Osteoblast (primary cell): ENCODE measurements around the gene ERFL. TPM values are rescaled to one million over a fixed set of nuclear protein-coding genes. Genes with fewer than 3 reads are reported as not detected.

Source experiments
- DNase-seq: peaks from one replicate; pipeline ENCODE4 v3.0.0; 2011; ENCODE audit warnings: low spot score, mixed read lengths; ENCODE audit not compliant: insufficient read length; ENCODE audit errors: missing footprints
- H2AFZ ChIP-seq: 2 replicates; pipeline ENCODE4 v1.6.0; 2011; ENCODE audit warnings: mild to moderate bottlenecking, low read length
- H3K27ac ChIP-seq: 2 replicates; pipeline ENCODE4 v1.5.1; 2011; ENCODE audit warnings: mild to moderate bottlenecking, low read depth, low read length, moderate library complexity
- H3K27me3 ChIP-seq: 2 replicates; pipeline ENCODE4 v1.6.0; 2012; ENCODE audit warnings: mild to moderate bottlenecking, control low read depth, inconsistent platforms, low read length, moderate library complexity; ENCODE audit not compliant: insufficient read depth
- H3K36me3 ChIP-seq: 2 replicates; pipeline ENCODE4 v1.5.1; 2011; ENCODE audit warnings: mild to moderate bottlenecking, low read length, control low read depth, moderate library complexity; ENCODE audit not compliant: insufficient read depth
- H3K4me1 ChIP-seq: 2 replicates; pipeline ENCODE4 v1.5.1; 2011; ENCODE audit warnings: mild to moderate bottlenecking, low read length, control low read depth, moderate library complexity; ENCODE audit not compliant: insufficient read depth
- H3K4me2 ChIP-seq: 2 replicates; pipeline ENCODE4 v1.6.0; 2011; ENCODE audit warnings: mild to moderate bottlenecking, low read length; ENCODE audit not compliant: insufficient read depth
- H3K4me3 ChIP-seq: fragments of 200-600 bp; sonication (generic); 3 replicates; pipeline ENCODE4 v1.5.1; 2012; ENCODE audit warnings: mild to moderate bottlenecking, low read length, inconsistent platforms; ENCODE audit not compliant: insufficient read depth
- H3K79me2 ChIP-seq: 2 replicates; pipeline ENCODE4 v1.6.0; 2012; ENCODE audit warnings: mild to moderate bottlenecking, low read length, control low read depth, inconsistent platforms; ENCODE audit not compliant: insufficient read depth
- H3K9me3 ChIP-seq: 2 replicates; pipeline ENCODE4 v1.5.1; 2011; ENCODE audit warnings: low read depth, low read length, control low read depth
- H4K20me1 ChIP-seq: 2 replicates; pipeline ENCODE4 v1.6.0; 2012; ENCODE audit warnings: mild to moderate bottlenecking, low read length, control low read depth; ENCODE audit not compliant: insufficient read depth
- total RNA-seq: library from RNA; depleted of rRNA; stranded (reverse); fragments of >200 nt; gene quantifications from 2 replicates; pipeline ENCODE4 v1.2.3, GENCODE V29; 2012
- TF ChIP-seq, protein P1 (sequence below): IDR thresholded peaks from 2 replicates; pipeline ENCODE4 v1.5.1; 2011; ENCODE audit warnings: mild to moderate bottlenecking, low read depth, low read length, moderate library complexity; ENCODE audit errors: extremely low read depth

The ERFL gene
- total RNA-seq, 1 donor, result under 0.01 TPM

DNA sequence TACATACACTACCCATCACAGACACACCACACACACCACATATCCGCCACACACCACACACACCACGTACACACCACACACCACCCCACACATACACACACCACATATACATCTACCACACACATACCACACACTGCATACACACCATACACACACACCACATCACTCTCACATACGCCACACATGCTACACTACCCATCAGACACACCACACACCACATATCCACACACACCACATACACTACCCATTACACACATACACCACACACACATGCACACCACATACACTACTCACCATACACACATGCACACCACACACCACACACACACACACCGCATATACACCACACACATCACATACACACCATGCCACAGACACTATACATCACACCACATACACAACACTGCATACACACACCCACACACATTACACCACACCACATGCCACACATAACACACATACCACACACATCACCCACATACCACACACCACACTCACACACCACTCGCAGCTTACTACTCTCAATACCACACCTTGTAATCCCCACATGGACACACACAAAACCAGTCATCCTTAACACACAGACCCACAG, 9.5 kb downstream of the ERFL start:
- H3K4me1 ChIP-seq, result no peaks in the 10 kb centered on the region
- H2AFZ ChIP-seq, result no peak overlapping the region
- H3K4me2 ChIP-seq, result no peak overlapping the region
- DNase-seq, result no peak
- peaks cover 48% of the 10 kb centered on the region for H3K27me3 ChIP-seq
- no peaks in the 10 kb centered on the region for H4K20me1 ChIP-seq
- H3K4me3 ChIP-seq, result no peak overlapping the region
- no peaks in the 10 kb centered on the region for H3K79me2 ChIP-seq
- TF ChIP-seq, protein P1, sequence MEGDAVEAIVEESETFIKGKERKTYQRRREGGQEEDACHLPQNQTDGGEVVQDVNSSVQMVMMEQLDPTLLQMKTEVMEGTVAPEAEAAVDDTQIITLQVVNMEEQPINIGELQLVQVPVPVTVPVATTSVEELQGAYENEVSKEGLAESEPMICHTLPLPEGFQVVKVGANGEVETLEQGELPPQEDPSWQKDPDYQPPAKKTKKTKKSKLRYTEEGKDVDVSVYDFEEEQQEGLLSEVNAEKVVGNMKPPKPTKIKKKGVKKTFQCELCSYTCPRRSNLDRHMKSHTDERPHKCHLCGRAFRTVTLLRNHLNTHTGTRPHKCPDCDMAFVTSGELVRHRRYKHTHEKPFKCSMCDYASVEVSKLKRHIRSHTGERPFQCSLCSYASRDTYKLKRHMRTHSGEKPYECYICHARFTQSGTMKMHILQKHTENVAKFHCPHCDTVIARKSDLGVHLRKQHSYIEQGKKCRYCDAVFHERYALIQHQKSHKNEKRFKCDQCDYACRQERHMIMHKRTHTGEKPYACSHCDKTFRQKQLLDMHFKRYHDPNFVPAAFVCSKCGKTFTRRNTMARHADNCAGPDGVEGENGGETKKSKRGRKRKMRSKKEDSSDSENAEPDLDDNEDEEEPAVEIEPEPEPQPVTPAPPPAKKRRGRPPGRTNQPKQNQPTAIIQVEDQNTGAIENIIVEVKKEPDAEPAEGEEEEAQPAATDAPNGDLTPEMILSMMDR, result no peak
- H3K36me3 ChIP-seq, result no peaks in the 10 kb centered on the region
- no peaks in the 10 kb centered on the region for H3K9me3 ChIP-seq
- no peak overlapping the region for H3K27ac ChIP-seq

DNA sequence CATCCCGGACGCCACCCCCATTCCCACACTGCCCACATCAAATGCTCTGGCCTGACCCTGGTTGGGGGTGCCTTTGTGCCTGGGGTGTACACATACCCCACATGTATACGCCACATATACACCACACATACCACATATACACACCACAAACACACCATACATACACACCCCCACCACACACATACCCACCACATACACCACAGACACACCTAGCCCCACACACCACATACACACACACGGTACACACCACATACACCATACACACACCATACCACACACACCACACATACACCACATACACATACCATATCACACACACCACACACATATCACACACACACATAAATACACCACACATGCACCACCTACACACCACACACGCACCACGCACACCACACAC, 10.2 kb downstream of the ERFL start:
- no peaks in the 10 kb centered on the region for H3K9me3 ChIP-seq
- H3K4me1 ChIP-seq, result no peaks in the 10 kb centered on the region
- no peak overlapping the region for H2AFZ ChIP-seq
- no peaks in the 10 kb centered on the region for H4K20me1 ChIP-seq
- H3K4me3 ChIP-seq, result no peak overlapping the region
- H3K36me3 ChIP-seq, result no peaks in the 10 kb centered on the region
- H3K27me3 ChIP-seq, result peaks cover 51% of the 10 kb centered on the region
- no peak for DNase-seq
- TF ChIP-seq, protein P1, result no peak
- no peak overlapping the region for H3K27ac ChIP-seq
- H3K79me2 ChIP-seq, result no peaks in the 10 kb centered on the region
- no peak overlapping the region for H3K4me2 ChIP-seq

DNA sequence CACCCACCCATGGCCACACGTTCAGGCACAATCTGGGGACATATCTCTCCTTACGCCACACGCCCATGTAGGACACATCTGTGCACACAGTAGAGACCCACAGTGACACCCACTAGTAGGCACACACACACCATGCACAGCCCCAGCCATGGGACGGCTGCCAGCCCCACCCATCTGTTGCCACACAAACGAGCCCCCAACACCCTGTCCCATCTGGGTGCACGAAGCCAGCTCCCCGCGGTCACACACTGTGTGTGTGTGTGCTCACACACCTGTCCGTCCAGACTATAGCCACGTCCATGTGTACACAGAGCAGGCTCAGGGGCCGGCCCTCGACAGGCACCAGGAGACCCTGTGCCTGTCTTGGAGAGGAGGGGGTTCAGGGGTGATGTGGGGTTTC, 10.6 kb downstream of the ERFL start:
- no peaks in the 10 kb centered on the region for H3K36me3 ChIP-seq
- peaks cover 49% of the 10 kb centered on the region for H3K27me3 ChIP-seq
- no peaks in the 10 kb centered on the region for H3K79me2 ChIP-seq
- H3K4me1 ChIP-seq, result no peaks in the 10 kb centered on the region
- DNase-seq, result no peak
- H3K4me2 ChIP-seq, result no peak overlapping the region
- TF ChIP-seq, protein P1, result no peak
- no peak overlapping the region for H3K4me3 ChIP-seq
- H3K9me3 ChIP-seq, result no peaks in the 10 kb centered on the region
- H3K27ac ChIP-seq, result no peak overlapping the region
- no peak overlapping the region for H2AFZ ChIP-seq
- H4K20me1 ChIP-seq, result no peaks in the 10 kb centered on the region

DNA sequence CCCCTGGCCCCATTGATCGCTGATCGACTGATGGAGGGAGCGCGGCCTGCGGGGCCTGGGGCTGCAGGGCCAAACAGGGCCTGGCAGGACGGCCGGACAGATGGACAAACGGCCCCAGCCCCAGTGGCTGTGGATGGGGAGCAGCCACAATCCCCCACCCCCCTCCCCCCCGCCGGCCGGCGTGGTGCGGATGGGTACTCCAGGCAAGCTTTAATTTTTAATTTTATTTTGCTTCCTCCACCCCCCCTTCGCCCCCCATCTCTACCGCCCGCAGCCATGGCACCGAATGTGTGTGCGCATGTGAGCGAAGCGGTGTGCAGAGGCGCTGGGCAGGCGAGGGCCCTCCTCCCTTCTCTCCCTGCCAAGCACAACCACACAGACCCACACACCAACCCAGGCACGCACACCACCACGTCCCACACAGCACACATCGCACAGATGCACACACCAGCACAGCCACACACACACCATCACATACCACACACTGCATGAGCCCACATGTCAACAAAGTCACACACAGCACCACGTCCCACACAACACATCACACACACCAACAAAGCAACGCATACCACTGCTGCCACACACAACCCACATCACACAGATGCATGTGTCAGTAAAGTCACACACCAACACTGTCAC, 12.4 kb downstream of the ERFL start:
- TF ChIP-seq, protein P1, result no peak
- no peak overlapping the region for H2AFZ ChIP-seq
- H3K27ac ChIP-seq, result no peak overlapping the region

More for the DNA sequence above, 12.4 kb downstream of the ERFL start:
- no peak for DNase-seq
- Histone ChIP-seq H3K4me1 (no peaks in the 10 kb centered on the region), H4K20me1 (peaks cover 5% of the 10 kb centered on the region), H3K4me2 (no peak overlapping the region), H3K36me3 (no peaks in the 10 kb centered on the region), H3K4me3 (no peak overlapping the region), H3K79me2 (no peaks in the 10 kb centered on the region), H3K27me3 (peaks cover 54% of the 10 kb centered on the region), H3K9me3 (no peaks in the 10 kb centered on the region)
